Endodermal cell (in vitro differentiated cells): ENCODE results near the gene TMEM236. TPM values are rescaled to one million over a fixed set of nuclear protein-coding genes. Genes with fewer than 3 reads are reported as not detected.

ENCODE experiments used
- DNase-seq: peaks from one replicate; pipeline ENCODE4 v3.0.0-alpha.2; 2017
- H3K27ac ChIP-seq: 2 replicates; pipeline ENCODE4 v1.5.1; 2013; ENCODE audit warnings: mild to moderate bottlenecking, low read depth, low read length, moderate library complexity
- H3K27me3 ChIP-seq: 2 replicates; pipeline ENCODE4 v1.6.1; 2013; ENCODE audit warnings: mild to moderate bottlenecking, low read length, moderate library complexity; ENCODE audit not compliant: insufficient read depth, control insufficient read depth, poor library complexity, severe bottlenecking
- H3K36me3 ChIP-seq: 2 replicates; pipeline ENCODE4 v1.7.0; 2013; ENCODE audit warnings: mild to moderate bottlenecking, low read length, moderate library complexity; ENCODE audit not compliant: control insufficient read depth, insufficient read depth
- H3K4me1 ChIP-seq: one replicate; pipeline ENCODE4 v1.7.0; 2013; ENCODE audit warnings: low read length; ENCODE audit not compliant: control insufficient read depth, insufficient read depth
- H3K4me3 ChIP-seq: 2 replicates; pipeline ENCODE4 v1.5.1; 2013; ENCODE audit warnings: mild to moderate bottlenecking, low read length, moderate library complexity
- H3K9ac ChIP-seq: 2 replicates; pipeline ENCODE4 v1.6.1; 2013; ENCODE audit warnings: mild to moderate bottlenecking, low read length, moderate library complexity; ENCODE audit not compliant: poor library complexity, severe bottlenecking; ENCODE audit errors: extremely low read depth
- H3K9me3 ChIP-seq: 2 replicates; pipeline ENCODE4 v1.6.1; 2013; ENCODE audit warnings: mild to moderate bottlenecking, low read length, moderate library complexity; ENCODE audit not compliant: control insufficient read depth
- H3K27ac Mint-ChIP-seq: 2 replicates; pipeline ENCODE4 v1.8.0; 2020; ENCODE audit warnings: mixed read lengths
- H3K27me3 Mint-ChIP-seq: 2 replicates; pipeline ENCODE4 v1.8.0; 2021; ENCODE audit warnings: mild to moderate bottlenecking, mixed read lengths; ENCODE audit not compliant: insufficient read depth
- H3K36me3 Mint-ChIP-seq: 2 replicates; pipeline ENCODE4 v1.8.0; 2020; ENCODE audit warnings: low read depth, mixed read lengths
- H3K4me1 Mint-ChIP-seq: 2 replicates; pipeline ENCODE4 v1.8.0; 2020; ENCODE audit warnings: mixed read lengths
- H3K4me3 Mint-ChIP-seq: 2 replicates; pipeline ENCODE4 v1.8.0; 2020; ENCODE audit warnings: mild to moderate bottlenecking, moderate library complexity, mixed read lengths
- H3K9me3 Mint-ChIP-seq: 2 replicates; pipeline ENCODE4 v1.8.0; 2020; ENCODE audit warnings: mild to moderate bottlenecking, mixed read lengths
- WGBS, 2 experiments: methylation state at CpG; one replicate each; pipeline versions ENCODE4 v1.1.5 to v1.1.7; 2013; ENCODE audit warnings: missing lambda C conversion rate in 2 of 2, mixed read lengths in 1 of 2; ENCODE audit not compliant: insufficient coverage in 1 of 2, insufficient read length in 1 of 2; 5-methylcytosine and 5-hydroxymethylcytosine counted together
- total RNA-seq, 2 donors: library from RNA; stranded (reverse); fragmentation: NEBNext Ultra II Directional in 1 of 2; extraction: Animal tissue kit (Norgen Biotek cat#: 25700) in 1 of 2; gene quantifications; 2 replicates in 1 of 2; 3 replicates in 1 of 2; pipeline ENCODE4 v1.2.1, GENCODE V29; 2021
- TF ChIP-seq, protein P1 (sequence below): fragments of 200-600 bp; sonication (generic); conservative IDR thresholded peaks from 2 replicates; pipeline ENCODE4 v1.5.0; 2021; ENCODE audit warnings: antibody characterized with exemption, mild to moderate bottlenecking

The TMEM236 gene
- total RNA-seq, 2 donors from 2014 or later, result 0.04 TPM; not detected in 1

DNA sequence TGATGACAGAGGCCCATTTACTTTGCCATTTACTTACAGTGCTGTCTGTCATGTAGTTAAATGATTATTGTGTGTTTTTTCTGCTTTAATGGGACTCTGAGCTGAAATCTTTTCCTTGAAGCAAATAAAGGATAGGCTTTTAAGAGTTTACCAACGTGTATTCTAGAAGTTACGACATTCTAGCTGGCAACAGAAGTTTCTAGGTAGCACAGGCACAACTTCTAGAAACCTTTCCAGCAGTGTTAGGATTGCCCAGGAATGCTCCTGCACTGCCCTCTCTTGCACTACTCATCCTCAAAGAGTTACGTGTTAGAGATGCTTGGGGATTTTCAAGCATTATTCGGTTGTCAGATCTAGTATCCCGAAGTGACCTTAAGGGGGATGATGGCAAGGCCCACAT is 42.5 kb upstream of the TMEM236 start:
- Mint-ChIP-seq H3K36me3 (peaks cover 61% of the 10 kb centered on the region), H3K27ac (no peak overlapping the region), H3K27me3 (no peaks in the 10 kb centered on the region), H3K4me1 (no peaks in the 10 kb centered on the region), H3K4me3 (no peak overlapping the region), H3K9me3 (no peaks in the 10 kb centered on the region)
- Histone ChIP-seq H3K36me3 (peaks cover 77% of the 10 kb centered on the region), H3K27me3 (no peaks in the 10 kb centered on the region), H3K9ac (no peak overlapping the region), H3K4me3 (no peak overlapping the region), H3K4me1 (no peaks in the 10 kb centered on the region), H3K27ac (no peak overlapping the region), H3K9me3 (no peaks in the 10 kb centered on the region)
- 83 to 87% methylated on average over 5 of the region's 5 CpGs for WGBS, 2 experiments
- TF ChIP-seq, protein P1, sequence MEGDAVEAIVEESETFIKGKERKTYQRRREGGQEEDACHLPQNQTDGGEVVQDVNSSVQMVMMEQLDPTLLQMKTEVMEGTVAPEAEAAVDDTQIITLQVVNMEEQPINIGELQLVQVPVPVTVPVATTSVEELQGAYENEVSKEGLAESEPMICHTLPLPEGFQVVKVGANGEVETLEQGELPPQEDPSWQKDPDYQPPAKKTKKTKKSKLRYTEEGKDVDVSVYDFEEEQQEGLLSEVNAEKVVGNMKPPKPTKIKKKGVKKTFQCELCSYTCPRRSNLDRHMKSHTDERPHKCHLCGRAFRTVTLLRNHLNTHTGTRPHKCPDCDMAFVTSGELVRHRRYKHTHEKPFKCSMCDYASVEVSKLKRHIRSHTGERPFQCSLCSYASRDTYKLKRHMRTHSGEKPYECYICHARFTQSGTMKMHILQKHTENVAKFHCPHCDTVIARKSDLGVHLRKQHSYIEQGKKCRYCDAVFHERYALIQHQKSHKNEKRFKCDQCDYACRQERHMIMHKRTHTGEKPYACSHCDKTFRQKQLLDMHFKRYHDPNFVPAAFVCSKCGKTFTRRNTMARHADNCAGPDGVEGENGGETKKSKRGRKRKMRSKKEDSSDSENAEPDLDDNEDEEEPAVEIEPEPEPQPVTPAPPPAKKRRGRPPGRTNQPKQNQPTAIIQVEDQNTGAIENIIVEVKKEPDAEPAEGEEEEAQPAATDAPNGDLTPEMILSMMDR, result no peak
- DNase-seq, result no peak

DNA sequence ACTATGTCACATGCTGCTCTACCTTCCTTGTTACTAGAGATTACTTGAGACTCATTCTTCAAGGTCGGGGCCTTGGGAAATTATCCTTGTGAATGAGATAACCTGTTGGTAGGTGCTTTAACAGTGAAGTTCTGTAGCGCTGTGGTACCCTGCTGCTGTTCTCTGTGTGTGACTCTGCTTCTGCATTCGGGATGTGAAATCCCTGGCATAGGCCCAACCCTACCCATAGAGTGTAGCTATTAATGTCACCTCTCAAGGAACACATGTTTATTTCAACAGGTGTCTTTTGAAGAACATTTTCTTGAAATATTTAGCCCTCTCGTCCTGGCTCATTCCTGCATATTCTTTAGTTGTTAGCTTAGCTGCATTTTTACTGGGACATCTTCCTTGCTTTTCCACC is 41.8 kb upstream of the TMEM236 start:
- no peak overlapping the region for H3K9ac ChIP-seq
- H3K27ac ChIP-seq, result no peak overlapping the region
- H3K27me3 Mint-ChIP-seq, result no peaks in the 10 kb centered on the region
- DNase-seq, result no peak
- H3K4me3 Mint-ChIP-seq, result no peak overlapping the region
- no peaks in the 10 kb centered on the region for H3K4me1 ChIP-seq
- H3K27me3 ChIP-seq, result no peaks in the 10 kb centered on the region
- TF ChIP-seq, protein P1, result no peak
- no peaks in the 10 kb centered on the region for H3K9me3 Mint-ChIP-seq
- peaks cover 78% of the 10 kb centered on the region for H3K36me3 ChIP-seq
- WGBS, 2 experiments, result 89 to 96% methylated on average over 3 to 4 of the region's 4 CpGs
- H3K27ac Mint-ChIP-seq, result no peak overlapping the region
- H3K4me1 Mint-ChIP-seq, result no peaks in the 10 kb centered on the region
- no peak overlapping the region for H3K4me3 ChIP-seq
- no peaks in the 10 kb centered on the region for H3K9me3 ChIP-seq
- H3K36me3 Mint-ChIP-seq, result peaks cover 63% of the 10 kb centered on the region

DNA sequence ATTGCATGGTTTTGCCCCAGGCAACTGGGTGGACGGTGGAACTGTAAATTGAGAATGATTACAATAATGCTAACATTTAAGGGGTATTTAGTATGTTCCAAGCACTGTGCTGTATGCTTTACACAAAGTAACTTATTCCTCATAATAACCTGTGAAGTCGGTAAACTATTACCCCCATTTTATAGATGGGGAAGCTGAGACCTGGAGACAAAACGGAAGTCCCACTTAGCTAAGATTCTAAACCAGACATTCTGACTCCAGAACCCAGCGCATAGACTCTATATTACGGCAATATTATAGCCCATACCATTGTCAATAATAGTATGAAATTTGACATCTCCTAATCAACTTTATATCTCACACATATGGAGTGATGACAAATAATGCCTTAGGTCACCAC is 39.9 kb upstream of the TMEM236 start:
- Histone ChIP-seq H3K27ac (no peak overlapping the region), H3K36me3 (peaks cover 81% of the 10 kb centered on the region), H3K9me3 (no peaks in the 10 kb centered on the region), H3K4me1 (no peaks in the 10 kb centered on the region), H3K4me3 (no peak overlapping the region), H3K27me3 (no peaks in the 10 kb centered on the region), H3K9ac (no peak overlapping the region)
- H3K36me3 Mint-ChIP-seq, result peaks cover 67% of the 10 kb centered on the region
- WGBS, 2 experiments, result 97 to 100% methylated on average over 1 to 5 of the region's 5 CpGs
- H3K27me3 Mint-ChIP-seq, result no peaks in the 10 kb centered on the region
- no peak for DNase-seq
- no peak overlapping the region for H3K27ac Mint-ChIP-seq
- no peaks in the 10 kb centered on the region for H3K4me1 Mint-ChIP-seq
- no peak overlapping the region for H3K4me3 Mint-ChIP-seq
- no peaks in the 10 kb centered on the region for H3K9me3 Mint-ChIP-seq
- TF ChIP-seq, protein P1, result no peak
